Activated CD8-positive, alpha-beta T cell treated with anti-CD3 and anti-CD28 coated beads for 36 hours (primary cell): Measurements from ENCODE around the gene AFF2. TPM values are rescaled to one million over a fixed set of nuclear protein-coding genes. Genes with fewer than 3 reads are reported as not detected.
"Not testable (repeated sequence)": the region's sequence is repeated elsewhere in the genome, so short reads cannot be mapped to it uniquely, and the experiment has no call there.

Experiments
- ATAC-seq: fragments of 200-7000 bp; cut with Tn5 transposase; one replicate; pipeline ENCODE4 v1.10.0; 2021; ENCODE audit warnings: mild to moderate bottlenecking, moderate library complexity
- CTCF ChIA-PET: fragments of 350-600 bp; sonication (Branson Sonifier 250); formaldehyde crosslinking; loops from one replicate; lab custom pipeline; 2021; ENCODE audit warnings: antibody characterized with exemption; lab: Charles Lee
- POLR2A ChIA-PET: fragments of 350-600 bp; sonication (Branson Sonifier 250); formaldehyde crosslinking; loops from one replicate; lab custom pipeline; 2021; ENCODE audit warnings: antibody characterized with exemption; lab: Charles Lee
- DNase-seq: peaks from one replicate; pipeline ENCODE4 v3.0.0-alpha.2; 2020
- H3K27ac Mint-ChIP-seq: one replicate; pipeline ENCODE4 v1.8.0; 2021; ENCODE audit warnings: mild to moderate bottlenecking, mixed read lengths
- H3K27me3 Mint-ChIP-seq: one replicate; pipeline ENCODE4 v1.8.0; 2021; ENCODE audit warnings: mixed read lengths
- H3K36me3 Mint-ChIP-seq: one replicate; pipeline ENCODE4 v1.8.0; 2021; ENCODE audit warnings: low read depth, mixed read lengths
- H3K4me1 Mint-ChIP-seq: one replicate; pipeline ENCODE4 v1.8.0; 2021; ENCODE audit warnings: low read depth, mixed read lengths
- H3K4me3 Mint-ChIP-seq: one replicate; pipeline ENCODE4 v1.8.0; 2021; ENCODE audit warnings: mild to moderate bottlenecking, moderate library complexity, mixed read lengths
- H3K9me3 Mint-ChIP-seq: one replicate; pipeline ENCODE4 v1.8.0; 2021; ENCODE audit warnings: mixed read lengths
- intact Hi-C: fragments of 100-400 bp; cut with micrococcal nuclease; formaldehyde crosslinking; loops from one replicate; pipeline ENCODE4 v1.10.0; 2022
- total RNA-seq, 2 experiments: library from RNA; stranded (reverse); gene quantifications; one replicate each; pipeline ENCODE4 v1.2.3, GENCODE V29; 2021
- TF ChIP-seq, protein P1 (sequence below): fragments of 200-600 bp; IDR thresholded peaks from one replicate; pipeline ENCODE4 v1.8.0; 2022; ENCODE audit warnings: antibody characterized with exemption, mild to moderate bottlenecking

AFF2 gene
- total RNA-seq, 2 experiments from 2014 or later = 1.3 to 1.7 TPM

DNA sequence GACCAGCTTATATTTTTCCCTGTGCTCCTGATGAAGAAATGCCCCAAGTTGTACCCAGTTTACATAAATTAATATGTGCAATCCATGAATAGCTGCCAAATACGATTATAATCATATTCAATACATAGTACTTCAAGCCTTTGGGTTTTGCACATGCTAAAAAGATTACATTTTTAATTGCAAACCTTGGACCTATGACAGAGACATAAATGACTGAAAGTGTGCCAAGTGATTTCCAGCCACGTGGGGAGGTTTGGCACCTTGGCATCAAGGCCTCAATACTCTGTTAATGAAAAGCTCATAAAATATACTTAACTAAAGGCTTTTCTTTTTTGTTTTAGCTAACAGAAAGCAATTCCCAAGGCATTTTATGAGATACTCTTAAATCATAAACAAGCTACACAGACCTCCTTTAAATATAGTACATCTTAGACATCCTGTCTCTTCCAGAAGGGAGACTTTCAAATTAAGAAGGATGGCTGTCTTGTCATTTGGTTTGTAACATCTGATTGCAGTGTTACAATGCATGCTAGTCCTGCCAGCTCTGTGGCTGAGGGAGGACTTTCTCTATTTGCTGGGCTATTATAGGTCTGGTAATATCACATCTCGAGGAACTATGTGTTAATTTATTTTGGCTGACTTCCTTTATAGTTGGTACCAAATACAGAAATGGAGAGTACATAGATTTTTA is 404.1 kb downstream of the AFF2 start:
- H3K4me3 Mint-ChIP-seq = no peak overlapping the region
- no peak for DNase-seq
- TF ChIP-seq, protein P1, sequence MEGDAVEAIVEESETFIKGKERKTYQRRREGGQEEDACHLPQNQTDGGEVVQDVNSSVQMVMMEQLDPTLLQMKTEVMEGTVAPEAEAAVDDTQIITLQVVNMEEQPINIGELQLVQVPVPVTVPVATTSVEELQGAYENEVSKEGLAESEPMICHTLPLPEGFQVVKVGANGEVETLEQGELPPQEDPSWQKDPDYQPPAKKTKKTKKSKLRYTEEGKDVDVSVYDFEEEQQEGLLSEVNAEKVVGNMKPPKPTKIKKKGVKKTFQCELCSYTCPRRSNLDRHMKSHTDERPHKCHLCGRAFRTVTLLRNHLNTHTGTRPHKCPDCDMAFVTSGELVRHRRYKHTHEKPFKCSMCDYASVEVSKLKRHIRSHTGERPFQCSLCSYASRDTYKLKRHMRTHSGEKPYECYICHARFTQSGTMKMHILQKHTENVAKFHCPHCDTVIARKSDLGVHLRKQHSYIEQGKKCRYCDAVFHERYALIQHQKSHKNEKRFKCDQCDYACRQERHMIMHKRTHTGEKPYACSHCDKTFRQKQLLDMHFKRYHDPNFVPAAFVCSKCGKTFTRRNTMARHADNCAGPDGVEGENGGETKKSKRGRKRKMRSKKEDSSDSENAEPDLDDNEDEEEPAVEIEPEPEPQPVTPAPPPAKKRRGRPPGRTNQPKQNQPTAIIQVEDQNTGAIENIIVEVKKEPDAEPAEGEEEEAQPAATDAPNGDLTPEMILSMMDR = no peak
- CTCF ChIA-PET = no interaction called here
- H3K9me3 Mint-ChIP-seq = peaks cover 4% of the 10 kb centered on the region
- no peaks in the 10 kb centered on the region for H3K36me3 Mint-ChIP-seq
- no peak for ATAC-seq
- no peaks in the 10 kb centered on the region for H3K27me3 Mint-ChIP-seq
- intact Hi-C loops = loop anchor here (2.0 kb wide), 1 partner anchor 20 kb away; no protein-coding TSS in a partner anchor
- no peaks in the 10 kb centered on the region for H3K4me1 Mint-ChIP-seq
- H3K27ac Mint-ChIP-seq = no peak overlapping the region
- POLR2A ChIA-PET = no interaction called here

DNA sequence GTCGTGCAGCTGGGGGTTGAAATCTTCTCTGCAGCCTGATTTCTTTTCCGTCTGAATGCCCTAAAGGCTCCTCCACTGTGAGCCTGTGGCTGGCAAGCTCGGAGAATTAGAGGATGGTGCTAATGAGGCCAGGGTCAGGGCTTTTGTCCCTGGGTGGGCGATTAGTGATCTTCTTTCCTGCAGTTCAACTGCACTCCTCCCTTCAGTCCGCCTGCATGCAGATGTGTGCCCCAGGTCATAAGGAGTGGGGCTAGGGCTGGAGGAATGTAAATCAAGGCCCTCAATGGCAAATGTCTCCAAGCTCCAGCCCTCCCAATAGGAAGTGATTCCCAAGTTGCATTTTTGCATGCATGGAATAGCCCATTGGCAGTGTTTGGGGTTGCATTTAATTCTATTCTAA is 405.0 kb downstream of the AFF2 start:
- no peak for DNase-seq
- ChIA-PET POLR2A (no interaction called here), CTCF (interaction anchor here (1.7 kb wide), 1 partner anchor 22 kb away, joined by 4 read pairs; no protein-coding TSS in a partner anchor)
- Mint-ChIP-seq H3K36me3 (no peaks in the 10 kb centered on the region), H3K4me1 (no peaks in the 10 kb centered on the region), H3K9me3 (peaks cover 4% of the 10 kb centered on the region), H3K27me3 (no peaks in the 10 kb centered on the region), H3K27ac (no peak overlapping the region), H3K4me3 (no peak overlapping the region)
- TF ChIP-seq, protein P1 = no peak
- intact Hi-C loops = loop anchor here (2.0 kb wide), 1 partner anchor 21 kb away; no protein-coding TSS in a partner anchor
- ATAC-seq = no peak

DNA sequence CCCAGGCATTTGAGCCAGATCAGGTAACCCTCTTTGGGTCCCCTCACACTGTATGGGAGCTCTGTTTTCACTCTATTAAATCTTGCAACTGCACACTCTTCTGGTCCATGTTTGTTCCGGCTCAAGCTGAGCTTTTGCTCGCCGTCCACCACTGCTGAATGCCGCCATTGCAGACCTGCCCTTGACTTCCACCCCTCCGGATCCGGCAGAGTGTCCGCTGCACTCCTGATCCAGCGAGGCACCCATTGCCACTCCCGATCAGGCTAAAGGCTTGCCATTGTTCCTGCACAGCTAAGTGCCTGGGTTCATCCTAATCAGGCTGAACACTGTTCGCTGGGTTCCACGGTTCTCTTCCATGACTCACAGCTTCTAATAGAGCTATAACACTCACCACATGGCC is 406.2 kb downstream of the AFF2 start:
- H3K27me3 Mint-ChIP-seq, H3K27ac Mint-ChIP-seq, ATAC-seq, POLR2A ChIA-PET, H3K36me3 Mint-ChIP-seq, H3K4me3 Mint-ChIP-seq, H3K4me1 Mint-ChIP-seq, H3K9me3 Mint-ChIP-seq, intact Hi-C loops, DNase-seq: not testable (repeated sequence)
- CTCF ChIA-PET = interaction anchor here (1.0 to 1.7 kb wide), 2 partner anchors 16 to 23 kb away, joined by 3 to 4 read pairs; no protein-coding TSS in a partner anchor

DNA sequence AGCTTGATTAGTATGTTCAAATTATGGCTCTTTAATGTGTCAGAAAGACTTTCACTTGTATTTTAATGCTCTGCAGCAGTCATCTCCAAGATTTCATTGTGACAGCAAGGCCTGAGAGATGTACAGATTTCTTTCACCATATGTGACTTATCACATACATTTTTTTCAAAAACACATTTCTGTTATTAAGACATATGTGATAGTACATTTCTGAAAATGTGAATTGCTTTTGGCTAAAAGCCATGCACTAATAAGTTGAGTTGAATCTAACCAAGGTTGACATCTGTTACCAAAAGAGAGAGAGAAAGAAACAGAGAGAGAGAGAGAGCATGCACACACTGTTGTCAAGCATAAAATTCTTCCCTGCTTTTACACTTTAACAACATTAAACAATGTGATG is 409.3 kb downstream of the AFF2 start:
- POLR2A ChIA-PET = no interaction called here
- TF ChIP-seq, protein P1 = no peak
- H3K4me3 Mint-ChIP-seq = no peak overlapping the region
- CTCF ChIA-PET = no interaction called here
- peaks cover 4% of the 10 kb centered on the region for H3K9me3 Mint-ChIP-seq
- intact Hi-C loops = no loop called here
- no peaks in the 10 kb centered on the region for H3K4me1 Mint-ChIP-seq
- no peaks in the 10 kb centered on the region for H3K27me3 Mint-ChIP-seq
- H3K27ac Mint-ChIP-seq = no peak overlapping the region
- no peak for ATAC-seq
- no peak for DNase-seq
- H3K36me3 Mint-ChIP-seq = no peaks in the 10 kb centered on the region

DNA sequence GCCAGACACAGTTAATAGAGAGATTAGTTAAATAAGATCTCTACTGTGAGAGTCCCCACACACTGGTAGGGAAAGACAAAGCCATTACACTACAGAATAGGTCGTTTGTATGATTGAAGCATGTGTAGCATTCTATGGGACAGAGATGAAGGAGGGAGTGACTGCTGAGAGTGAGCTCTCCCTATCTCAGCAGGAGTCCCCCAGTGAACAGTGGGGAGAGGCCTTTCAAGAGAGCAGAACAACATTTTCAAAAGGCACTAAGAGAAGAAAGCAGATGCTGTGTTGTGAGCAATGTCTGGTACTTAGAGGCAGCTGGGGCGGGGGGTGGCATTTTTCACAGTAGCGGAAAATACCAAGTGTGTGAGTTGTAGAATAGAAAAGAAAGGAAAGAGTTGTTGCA is 413.6 kb downstream of the AFF2 start:
- H3K4me1 Mint-ChIP-seq = no peaks in the 10 kb centered on the region
- no peak overlapping the region for H3K27ac Mint-ChIP-seq
- POLR2A ChIA-PET = no interaction called here
- H3K9me3 Mint-ChIP-seq = no peaks in the 10 kb centered on the region
- CTCF ChIA-PET = no interaction called here
- ATAC-seq (no peak), DNase-seq (no peak)
- H3K27me3 Mint-ChIP-seq = no peaks in the 10 kb centered on the region
- TF ChIP-seq, protein P1 = no peak
- intact Hi-C loops = no loop called here
- H3K4me3 Mint-ChIP-seq = no peak overlapping the region
- no peaks in the 10 kb centered on the region for H3K36me3 Mint-ChIP-seq
